ENCODE results near the gene RDM1. TPM values are rescaled to one million over a fixed set of nuclear protein-coding genes. Genes with fewer than 3 reads are reported as not detected.

The RDM1 gene
- total RNA-seq, 1 donor from 2014 or later: not detected

- no peaks in the 10 kb centered on the region for H3K27me3 ChIP-seq (ENCODE audit: control insufficient read depth, insufficient read depth, low read length)
- no peak for TF ChIP-seq CTCF (IDR thresholded peaks at IDR 0.05; ENCODE audit: insufficient read depth, low read length, poor library complexity, severe bottlenecking)
- H3K36me3 ChIP-seq (ENCODE audit: control insufficient read depth, insufficient read depth, low read length): no peaks in the 10 kb centered on the region
- no peak for DNase-seq (ENCODE audit: low read depth)
- H3K4me3 ChIP-seq (ENCODE audit: low read depth, low read length): no peak overlapping the region
These were observed 42.0 kb upstream of the RDM1 start for GRCh38 chr17:35972535-35972934.

GRCh38 chr17:35972066-35972465 lies 41.5 kb upstream of the RDM1 start:
- H3K36me3 ChIP-seq (ENCODE audit: control insufficient read depth, insufficient read depth, low read length): no peaks in the 10 kb centered on the region
- no peak for DNase-seq (ENCODE audit: low read depth)
- no peak overlapping the region for H3K4me3 ChIP-seq (ENCODE audit: low read depth, low read length)
- no peak for TF ChIP-seq CTCF (IDR thresholded peaks at IDR 0.05; ENCODE audit: insufficient read depth, low read length, poor library complexity, severe bottlenecking)
- no peaks in the 10 kb centered on the region for H3K27me3 ChIP-seq (ENCODE audit: control insufficient read depth, insufficient read depth, low read length)

- Histone ChIP-seq H3K36me3 (ENCODE audit: control insufficient read depth, insufficient read depth, low read length) (no peaks in the 10 kb centered on the region), H3K27me3 (ENCODE audit: control insufficient read depth, insufficient read depth, low read length) (no peaks in the 10 kb centered on the region), H3K4me3 (ENCODE audit: low read depth, low read length) (no peak overlapping the region)
- peak; percentile 26 for DNase-seq (ENCODE audit: low read depth)
- peak; percentile 71 for TF ChIP-seq CTCF (IDR thresholded peaks at IDR 0.05; ENCODE audit: insufficient read depth, low read length, poor library complexity, severe bottlenecking)
These were observed 39.2 kb upstream of the RDM1 start for GRCh38 chr17:35969558-35970380.

- DNase-seq (ENCODE audit: low read depth): no peak
- H3K27me3 ChIP-seq (ENCODE audit: control insufficient read depth, insufficient read depth, low read length): no peaks in the 10 kb centered on the region
- no peaks in the 10 kb centered on the region for H3K36me3 ChIP-seq (ENCODE audit: control insufficient read depth, insufficient read depth, low read length)
- no peak for TF ChIP-seq CTCF (IDR thresholded peaks at IDR 0.05; ENCODE audit: insufficient read depth, low read length, poor library complexity, severe bottlenecking)
- H3K4me3 ChIP-seq (ENCODE audit: low read depth, low read length): no peak overlapping the region
These were observed 38.0 kb upstream of the RDM1 start for GRCh38 chr17:35968520-35969054.

- Histone ChIP-seq H3K27me3 (ENCODE audit: control insufficient read depth, insufficient read depth, low read length) (no peaks in the 10 kb centered on the region), H3K4me3 (ENCODE audit: low read depth, low read length) (no peak overlapping the region), H3K36me3 (ENCODE audit: control insufficient read depth, insufficient read depth, low read length) (no peaks in the 10 kb centered on the region)
- DNase-seq (ENCODE audit: low read depth): no peak
- TF ChIP-seq CTCF (IDR thresholded peaks at IDR 0.05; ENCODE audit: insufficient read depth, low read length, poor library complexity, severe bottlenecking): no peak
These were observed 34.7 kb upstream of the RDM1 start for GRCh38 chr17:35965272-35965671.

Measured in kidney epithelial cell (primary cell).